Ramos (cell line): ENCODE results near the gene AARSD1.
"Not testable (repeated sequence)": the region's sequence is repeated elsewhere in the genome, so short reads cannot be mapped to it uniquely, and the experiment has no call there.

Experiments used
- in situ Hi-C: fragments of 300-500 bp; cut with MboI; formaldehyde crosslinking; loops from one replicate; pipeline ENCODE4 v1.14.3; 2022; ENCODE audit warnings: low sequenced_read_pairs; ENCODE audit not compliant: unreplicated experiment

The AARSD1 gene

GRCh38 chr17:42923472-42923871 lies 40.8 kb downstream of the AARSD1 start:
- in situ Hi-C loops = not testable (repeated sequence)

- in situ Hi-C loops = no loop called here
Observed at GRCh38 chr17:42922294-42922693, 42.0 kb downstream of the AARSD1 start.

GRCh38 chr17:42920922-42921321 lies 43.3 kb downstream of the AARSD1 start:
- in situ Hi-C loops = no loop called here

GRCh38 chr17:42920106-42920900 lies 44.0 kb downstream of the AARSD1 start:
- in situ Hi-C loops = no loop called here

GRCh38 chr17:42919522-42920077 lies 44.7 kb downstream of the AARSD1 start:
- in situ Hi-C loops = not testable (repeated sequence)

- in situ Hi-C loops = no loop called here
Observed at GRCh38 chr17:42918902-42919521, 45.2 kb downstream of the AARSD1 start.

- in situ Hi-C loops = no loop called here
Observed at GRCh38 chr17:42917236-42917603, 47.0 kb downstream of the AARSD1 start.

GRCh38 chr17:42916388-42917235 lies 47.6 kb downstream of the AARSD1 start:
- in situ Hi-C loops = not testable (repeated sequence)

GRCh38 chr17:42915288-42915687 lies 49.0 kb downstream of the AARSD1 start:
- in situ Hi-C loops = not testable (repeated sequence)

GRCh38 chr17:42913981-42914617 lies 50.2 kb downstream of the AARSD1 start:
- in situ Hi-C loops = no loop called here

- in situ Hi-C loops = no loop called here
Observed at GRCh38 chr17:42913522-42913921, 50.7 kb downstream of the AARSD1 start.

GRCh38 chr17:42908872-42909700 lies 55.2 kb downstream of the AARSD1 start:
- in situ Hi-C loops = no loop called here

- in situ Hi-C loops = no loop called here
Observed at GRCh38 chr17:42906772-42907446, 57.3 kb downstream of the AARSD1 start.

GRCh38 chr17:42904110-42904469 lies 60.2 kb downstream of the AARSD1 start:
- in situ Hi-C loops = no loop called here

GRCh38 chr17:42901535-42902229 lies 62.6 kb downstream of the AARSD1 start:
- in situ Hi-C loops = no loop called here
